Activated CD4-positive, alpha-beta T cell treated with anti-CD3 and anti-CD28 coated beads for 48 hours (primary cell): ENCODE measurements around the gene PLK3.
A peak's percentile ranks its signal among the peaks of the same experiment; 100 is the strongest.
"Not testable (repeated sequence)": the region's sequence is repeated elsewhere in the genome, so short reads cannot be mapped to it uniquely, and the experiment has no call there.

Experiments
- DNase-seq: peaks from one replicate; pipeline ENCODE4 v3.0.0-alpha.2; 2020

Gene PLK3

GRCh38 chr1:44810101-44810761 is 10.1 kb downstream of the PLK3 start:
- peak; percentile 46 for DNase-seq

DNA sequence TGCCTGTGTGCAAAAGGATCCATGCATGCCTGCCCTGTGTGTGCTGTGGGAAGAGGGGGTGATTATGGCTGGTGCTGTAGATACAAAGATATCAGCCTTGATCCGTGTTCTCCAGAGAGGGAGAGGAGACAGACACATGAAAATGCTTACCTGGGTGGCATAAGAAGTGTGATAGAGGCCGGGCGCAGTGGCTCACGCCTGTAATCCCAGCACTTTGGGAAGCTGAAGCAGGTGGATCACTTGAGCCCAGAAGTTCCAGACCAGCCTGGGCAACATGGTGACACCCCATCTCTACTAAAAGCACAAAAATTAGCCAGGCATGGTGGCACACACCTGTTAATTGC is 10.6 kb downstream of the PLK3 start:
- DNase-seq, result not testable (repeated sequence)

- DNase-seq, result no peak
Observed at GRCh38 chr1:44811234-44811633, 11.1 kb downstream of the PLK3 start.

- no peak for DNase-seq
Observed at GRCh38 chr1:44812822-44813543, 12.8 kb downstream of the PLK3 start.

- not testable (repeated sequence) for DNase-seq
Observed at GRCh38 chr1:44815926-44816325, 15.7 kb downstream of the PLK3 start.

GRCh38 chr1:44817307-44817706 is 17.1 kb downstream of the PLK3 start:
- no peak for DNase-seq

DNA sequence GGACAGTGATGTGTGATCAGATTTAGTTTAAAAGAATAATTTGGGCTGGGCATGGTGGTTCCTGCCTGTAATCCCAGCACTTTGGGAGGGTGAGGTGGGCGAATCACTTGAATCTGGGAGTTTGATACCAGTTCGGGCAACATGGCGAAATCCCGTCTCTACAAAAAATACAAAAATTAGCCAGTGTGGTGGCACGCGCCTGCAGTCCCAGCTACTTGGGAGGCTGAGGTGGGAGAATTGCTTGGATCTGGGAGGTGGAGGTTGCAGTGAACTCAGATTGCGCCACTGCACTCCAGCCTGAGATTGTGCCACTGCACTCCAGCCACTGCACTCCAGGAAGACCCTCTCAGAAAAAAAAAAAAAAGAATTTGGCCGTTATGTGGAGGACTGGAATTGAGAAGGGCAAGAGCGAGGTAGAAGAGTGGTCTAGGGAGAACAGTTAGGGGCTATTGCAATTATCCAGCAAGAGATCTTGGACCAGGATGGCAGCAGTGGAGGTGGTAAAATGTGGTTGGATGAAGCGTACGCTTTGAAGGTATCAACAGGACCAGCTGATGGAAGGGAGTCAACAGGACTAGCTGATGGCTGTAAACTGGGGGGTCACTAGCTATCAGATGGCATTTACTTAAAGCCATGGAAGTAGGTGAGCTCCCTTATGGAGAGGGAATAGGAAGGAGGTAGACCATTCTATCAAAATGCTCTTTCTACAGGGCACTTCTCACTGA is 17.8 kb downstream of the PLK3 start:
- DNase-seq, result no peak

GRCh38 chr1:44819196-44819607 is 19.0 kb downstream of the PLK3 start:
- peak; percentile 20 for DNase-seq

- peak; percentile 91 for DNase-seq
Observed at GRCh38 chr1:44819608-44820327, 19.6 kb downstream of the PLK3 start.

DNA sequence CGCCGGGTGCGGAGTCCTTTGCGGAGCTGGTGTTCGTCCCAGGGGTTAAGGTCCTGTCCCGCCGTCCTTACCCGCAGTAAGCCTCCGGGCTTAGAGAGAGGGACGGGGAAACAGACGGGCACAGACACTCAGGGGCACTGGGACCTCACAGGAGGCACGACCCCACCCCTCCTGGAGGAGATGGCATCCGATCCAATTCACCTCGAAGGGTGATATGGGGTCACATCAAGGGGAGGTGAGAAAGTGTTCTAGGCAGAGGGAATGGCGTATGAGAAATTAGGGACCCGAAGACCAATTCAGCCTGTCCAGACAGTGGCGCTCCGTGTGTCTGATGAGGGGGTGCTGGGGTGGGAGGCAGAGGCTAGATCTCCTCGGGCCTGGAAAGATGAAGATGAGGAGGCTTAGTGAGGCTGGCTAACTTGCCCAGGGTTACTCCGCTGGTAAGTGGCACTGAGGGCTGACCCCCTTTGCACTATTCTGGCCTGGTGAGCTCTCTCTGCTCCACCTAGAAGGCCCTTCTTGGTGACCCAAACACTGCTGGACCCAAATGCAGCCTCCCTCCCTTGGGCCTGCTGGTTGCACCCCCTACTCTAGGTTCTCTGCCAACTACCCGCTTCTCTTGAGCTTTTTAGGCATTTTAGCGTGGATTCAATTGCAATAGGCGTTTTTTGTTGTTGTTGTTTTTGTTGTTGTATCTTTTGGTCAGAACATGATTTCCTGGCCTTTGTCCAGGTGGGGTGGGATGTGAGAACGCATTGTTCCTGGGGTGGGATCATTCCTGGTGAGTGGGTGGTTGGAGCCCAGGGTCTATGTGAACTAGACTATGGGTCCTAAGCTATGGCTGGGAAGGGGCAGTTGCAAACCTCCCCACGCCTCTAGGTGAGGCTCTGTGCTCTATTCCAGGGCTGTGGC is 20.4 kb downstream of the PLK3 start:
- DNase-seq, result no peak

- no peak for DNase-seq
Observed at GRCh38 chr1:44821240-44821715, 21.1 kb downstream of the PLK3 start.

GRCh38 chr1:44822131-44822701 is 22.0 kb downstream of the PLK3 start:
- no peak for DNase-seq

DNA sequence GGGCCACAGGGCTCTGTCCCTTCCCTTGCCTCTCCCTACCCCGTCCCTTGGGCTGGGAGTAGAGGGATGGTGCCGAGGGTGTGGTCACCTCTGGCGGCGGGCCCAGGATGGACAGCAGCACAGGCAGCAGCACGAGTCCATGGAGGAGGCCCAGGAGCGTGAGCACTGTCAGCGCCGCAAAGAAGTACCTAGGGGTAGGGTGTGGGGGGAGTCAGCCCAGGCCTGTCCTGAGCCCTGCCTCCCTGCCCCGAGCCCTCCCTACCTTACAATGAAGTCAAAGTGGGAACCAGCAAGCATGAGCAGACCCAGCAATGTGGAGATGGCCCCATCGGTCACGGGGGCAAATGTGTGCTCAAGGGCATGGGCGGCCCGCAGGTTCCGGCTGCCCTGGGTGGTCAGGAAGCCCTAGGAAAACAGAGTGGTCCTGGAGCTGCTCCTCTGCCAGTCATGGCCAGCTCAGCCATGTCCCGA is 22.8 kb downstream of the PLK3 start:
- DNase-seq, result no peak

GRCh38 chr1:44824392-44824791 is 24.2 kb downstream of the PLK3 start:
- DNase-seq, result not testable (repeated sequence)

GRCh38 chr1:44826375-44827196 is 26.4 kb downstream of the PLK3 start:
- no peak for DNase-seq

DNA sequence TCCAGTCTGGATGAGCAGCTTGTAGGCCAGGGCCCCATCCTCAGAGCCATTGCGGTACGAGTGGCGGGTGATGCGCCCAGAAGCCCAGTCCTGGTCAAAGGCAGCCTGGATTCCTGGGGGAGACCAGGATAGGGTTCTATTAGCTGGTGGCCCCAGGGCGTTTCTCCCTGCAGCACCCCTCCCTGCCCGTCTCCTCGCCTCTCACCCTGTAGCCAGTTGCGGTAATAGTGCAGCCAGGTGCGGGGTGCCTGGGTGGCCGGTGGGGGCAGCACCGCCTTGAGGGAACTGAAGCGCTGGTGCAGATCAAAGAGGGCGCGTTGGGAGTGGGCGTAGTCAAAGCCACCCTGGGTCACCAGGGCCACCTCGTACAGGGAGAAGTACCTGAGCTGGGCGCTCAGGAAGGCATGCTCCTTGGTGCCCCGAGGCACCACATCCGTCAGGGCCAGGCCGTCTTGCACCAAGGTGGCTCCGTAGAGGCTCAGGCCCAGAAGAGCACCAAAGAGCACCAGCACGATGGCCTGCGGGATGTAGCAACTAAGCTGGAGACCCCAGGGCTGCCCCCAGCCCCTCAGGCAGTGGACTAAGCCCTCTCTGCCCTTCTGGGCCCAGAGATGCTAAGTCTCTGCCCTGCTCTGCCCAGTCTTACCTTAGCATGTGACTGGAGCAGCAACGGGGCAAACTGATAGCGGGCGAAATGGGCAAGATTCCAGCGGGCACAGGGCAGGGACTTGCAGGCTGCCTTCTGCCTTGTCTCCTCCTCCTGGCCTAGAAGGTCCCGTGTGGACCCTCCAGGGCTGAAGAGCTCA is 27.2 kb downstream of the PLK3 start:
- no peak for DNase-seq

DNA sequence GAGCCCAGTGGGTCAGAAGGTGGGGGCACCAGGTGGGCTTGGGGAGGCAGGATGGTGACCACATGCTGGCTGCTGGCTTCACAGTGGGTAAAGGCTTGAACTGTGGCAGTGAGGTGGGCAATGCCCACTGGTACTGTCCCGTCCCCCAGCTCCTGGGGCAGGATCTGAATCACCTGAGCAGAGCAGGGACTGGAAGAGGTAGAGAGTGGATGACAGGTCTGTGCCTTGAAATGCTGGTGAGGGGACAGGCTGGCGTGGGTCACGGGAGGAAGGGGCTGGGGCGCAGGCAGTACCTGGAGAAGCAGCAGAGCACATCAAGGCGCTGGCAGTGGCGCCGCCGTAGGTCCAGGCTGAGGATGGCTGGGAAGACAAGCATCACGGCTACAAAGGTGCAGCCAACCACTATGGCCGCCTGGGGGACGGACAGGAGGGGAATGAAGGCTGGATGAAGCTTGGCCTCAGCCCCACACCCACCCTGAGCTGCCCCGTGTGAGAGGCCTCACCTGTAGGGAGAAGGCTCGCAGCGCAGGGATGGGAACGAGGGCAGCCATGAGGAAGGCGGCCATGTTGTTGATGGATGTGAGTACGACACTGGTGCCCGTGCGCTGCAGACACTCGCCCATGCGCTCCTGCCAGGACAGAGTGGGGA is 27.9 kb downstream of the PLK3 start:
- DNase-seq, result no peak

GRCh38 chr1:44828841-44829440 is 28.8 kb downstream of the PLK3 start:
- DNase-seq, result no peak
